ENCODE data around the gene ATP5F1B. TPM values are rescaled to one million over a fixed set of nuclear protein-coding genes. Genes with fewer than 3 reads are reported as not detected.

The ATP5F1B gene
- total and polyA plus RNA-seq, 9 of the 15 experiments (the other 6 are each of a cell fraction or from before 2014, with no cell fraction given) = 908 to 3,125 (median 1,482) TPM

GRCh38 chr12:56635806-56636674 is 9.7 kb downstream of the ATP5F1B start (continued):
- TF ChIP-seq HNRNPH1 (optimal IDR thresholded peaks at IDR 0.05; ENCODE audit: low read depth, low read length) (no peak), SMARCE1 (IDR thresholded peaks at IDR 0.05) (peak; percentile 8; the same call in 1 of the 2 replicates), NKRF (IDR thresholded peaks at IDR 0.05; ENCODE audit: borderline replicate concordance) (peak; percentile 48; the same call in 1 of the 2 replicates), SIX5 (IDR thresholded peaks at IDR 0.05; ENCODE audit: borderline replicate concordance in 1 of 2, insufficient read depth in 1 of 2, low read depth in 1 of 2, low read length in 2 of 2) (no peak), TEAD1 (CRISPR knock-in tag; IDR thresholded peaks at IDR 0.05) (no peak), GTF2A2 (tag; IDR thresholded peaks at IDR 0.05) (no peak), NELFE (IDR thresholded peaks at IDR 0.05; ENCODE audit: insufficient read depth, insufficient read length) (no peak), MYNN (IDR thresholded peaks at IDR 0.05) (no peak), MYNN (CRISPR knock-in tag; IDR thresholded peaks at IDR 0.05) (no peak), ZNF561 (CRISPR knock-in tag; conservative IDR thresholded peaks at IDR 0.05) (no peak), ZNF23 (CRISPR knock-in tag; IDR thresholded peaks at IDR 0.05) (no peak), HMGN3 (IDR thresholded peaks at IDR 0.05; ENCODE audit: borderline replicate concordance, extremely low read depth, insufficient read length, low read depth, low read length) (no peak), HMBOX1 (IDR thresholded peaks at IDR 0.05) (no peak), NRF1 (conservative IDR thresholded peaks at IDR 0.05 in 1 of 2, IDR thresholded peaks at IDR 0.05 in 1 of 2) (no peak), ZNF444 (CRISPR knock-in tag; IDR thresholded peaks at IDR 0.05) (0 out of 2 replicates have a peak, but pooled peaks have one; percentile 32), EHMT2 (IDR thresholded peaks at IDR 0.05) (no peak; the same call in 1 of the 2 replicates), PTBP1 (IDR thresholded peaks at IDR 0.05; ENCODE audit: low read depth, low read length) (no peak), KDM5B (IDR thresholded peaks at IDR 0.05; ENCODE audit: insufficient replicate concordance, low read depth, low read length) (no peak), ZBTB7A (IDR thresholded peaks at IDR 0.05; ENCODE audit: borderline replicate concordance, control insufficient read depth, low read depth, low read length) (0 out of 2 replicates have a peak, but pooled peaks have one; percentile 30), SRSF3 (IDR thresholded peaks at IDR 0.05; ENCODE audit: insufficient read depth, low read length) (no peak), ZFX (CRISPR knock-in tag; IDR thresholded peaks at IDR 0.05) (peak; percentile 70), ZC3H8 (IDR thresholded peaks at IDR 0.05) (no peak)
